CD4-positive, alpha-beta T cell treated with Interleukin-4 for 4 hours (primary cell): ENCODE data around the gene CDC25A.

Source experiments
- DNase-seq: peaks from one replicate; pipeline ENCODE4 v3.0.0-alpha.2; 2020

Gene CDC25A

GRCh38 chr3:48140936-48141603, 47.1 kb downstream of the CDC25A start:
- DNase-seq = no peak

GRCh38 chr3:48140336-48140757, 47.9 kb downstream of the CDC25A start:
- DNase-seq = no peak

- no peak for DNase-seq
These were observed 50.7 kb downstream of the CDC25A start for GRCh38 chr3:48137425-48137999.

GRCh38 chr3:48135552-48136495, 52.4 kb downstream of the CDC25A start:
- DNase-seq = no peak

GRCh38 chr3:48130321-48130904, 57.8 kb downstream of the CDC25A start:
- DNase-seq = no peak

- DNase-seq = no peak
These were observed 58.3 kb downstream of the CDC25A start for GRCh38 chr3:48129921-48130320.

GRCh38 chr3:48128774-48129173, 59.4 kb downstream of the CDC25A start:
- no peak for DNase-seq

- DNase-seq = no peak
These were observed 62.2 kb downstream of the CDC25A start for GRCh38 chr3:48125886-48126622.

- DNase-seq = no peak
These were observed 63.1 kb downstream of the CDC25A start for GRCh38 chr3:48125013-48125705.

GRCh38 chr3:48123346-48123745, 64.9 kb downstream of the CDC25A start:
- DNase-seq = no peak

GRCh38 chr3:48122504-48122903, 65.7 kb downstream of the CDC25A start:
- DNase-seq = no peak

- no peak for DNase-seq
These were observed 68.0 kb downstream of the CDC25A start for GRCh38 chr3:48120223-48120622.

- DNase-seq = no peak
These were observed 68.6 kb downstream of the CDC25A start for GRCh38 chr3:48119505-48120193.

GRCh38 chr3:48118928-48119327, 69.3 kb downstream of the CDC25A start:
- DNase-seq = no peak

- no peak for DNase-seq
These were observed 69.9 kb downstream of the CDC25A start for GRCh38 chr3:48118322-48118721.

- DNase-seq = no peak
These were observed 75.4 kb downstream of the CDC25A start for GRCh38 chr3:48112813-48113212.

- peak; percentile 56 for DNase-seq
These were observed 76.0 kb downstream of the CDC25A start for GRCh38 chr3:48112108-48112791.

- DNase-seq = no peak
These were observed 77.8 kb downstream of the CDC25A start for GRCh38 chr3:48110463-48110862.

- no peak for DNase-seq
These were observed 81.0 kb downstream of the CDC25A start for GRCh38 chr3:48107227-48107626.
